H7 (cell line): ENCODE data around the gene ZMYND8. TPM values are rescaled to one million over a fixed set of nuclear protein-coding genes. Genes with fewer than 3 reads are reported as not detected.
"Not testable (repeated sequence)": the region's sequence is repeated elsewhere in the genome, so short reads cannot be mapped to it uniquely, and the experiment has no call there.

Experiments used
- DNase-seq: peaks from one replicate; pipeline ENCODE4 v3.0.0; 2012
- H3K27me3 ChIP-seq: 2 replicates; pipeline ENCODE4 v1.6.0; 2011; ENCODE audit warnings: mild to moderate bottlenecking, low read length; ENCODE audit not compliant: control insufficient read depth, insufficient read depth
- H3K36me3 ChIP-seq: replicated peaks from 2 replicates; pipeline ENCODE4 v1.5.1; 2011; ENCODE audit warnings: low read length; ENCODE audit not compliant: control insufficient read depth, insufficient read depth
- H3K4me3 ChIP-seq: 2 replicates; pipeline ENCODE4 v1.5.1; 2011; ENCODE audit warnings: low read depth, mild to moderate bottlenecking, control low read depth, low read length, moderate library complexity; ENCODE audit not compliant: insufficient read depth
- total RNA-seq: library from RNA; depleted of rRNA; stranded (reverse); fragments of >200 nt; shearing (Covaris generic); gene quantifications from 2 replicates; pipeline ENCODE4 v1.2.3, GENCODE V29; 2014

Gene ZMYND8
- total RNA-seq, 1 experiment from 2014 or later = 28.1 TPM

DNA sequence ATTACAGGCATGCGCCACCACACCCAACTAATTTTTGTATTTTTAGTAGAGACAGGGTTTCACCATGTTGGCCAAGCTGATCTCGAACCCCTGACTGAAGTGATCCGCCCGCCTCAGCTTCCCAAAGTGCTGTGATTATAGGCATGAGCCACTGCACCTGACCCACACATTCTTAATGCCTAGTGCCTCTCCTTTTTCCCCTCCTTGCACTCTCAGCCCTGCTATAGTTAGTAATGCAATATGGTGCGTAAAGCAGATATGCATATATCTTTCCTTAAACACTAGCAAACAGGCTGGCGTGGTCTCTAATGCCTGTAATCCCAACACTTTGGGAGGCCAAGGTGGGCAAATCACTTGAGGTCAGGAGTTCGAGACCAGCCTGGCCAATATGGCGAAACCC, 68.0 kb downstream of the ZMYND8 start:
- not testable (repeated sequence) for H3K4me3 ChIP-seq, DNase-seq, H3K27me3 ChIP-seq
- H3K36me3 ChIP-seq = peaks cover 33% of the 10 kb centered on the region

DNA sequence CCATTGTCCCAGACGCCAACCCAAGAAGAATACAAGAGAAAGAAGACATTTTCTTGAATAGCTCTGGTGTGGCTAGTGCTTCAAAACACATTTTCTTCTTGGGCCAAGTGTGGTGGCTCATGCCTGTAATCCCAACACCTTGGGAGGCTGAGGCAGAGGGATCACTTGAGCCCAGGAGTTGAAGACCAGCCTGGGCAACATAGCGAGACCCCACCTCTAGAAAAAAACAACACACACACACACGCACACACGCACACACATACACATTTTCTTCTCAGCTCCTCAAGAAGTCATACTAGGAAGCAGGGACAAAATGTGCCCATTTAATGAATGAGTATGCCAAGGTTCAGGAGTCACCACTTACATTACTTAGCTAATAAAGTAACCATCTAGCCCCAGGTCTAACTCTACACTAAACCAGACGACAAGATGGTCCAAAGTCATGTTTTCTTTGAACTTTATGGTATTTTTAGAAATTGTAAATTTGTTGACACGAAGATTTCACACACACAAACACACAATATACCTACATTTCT, 68.8 kb downstream of the ZMYND8 start:
- H3K36me3 ChIP-seq = peaks cover 37% of the 10 kb centered on the region
- no peaks in the 10 kb centered on the region for H3K27me3 ChIP-seq
- no peak overlapping the region for H3K4me3 ChIP-seq
- DNase-seq = no peak

DNA sequence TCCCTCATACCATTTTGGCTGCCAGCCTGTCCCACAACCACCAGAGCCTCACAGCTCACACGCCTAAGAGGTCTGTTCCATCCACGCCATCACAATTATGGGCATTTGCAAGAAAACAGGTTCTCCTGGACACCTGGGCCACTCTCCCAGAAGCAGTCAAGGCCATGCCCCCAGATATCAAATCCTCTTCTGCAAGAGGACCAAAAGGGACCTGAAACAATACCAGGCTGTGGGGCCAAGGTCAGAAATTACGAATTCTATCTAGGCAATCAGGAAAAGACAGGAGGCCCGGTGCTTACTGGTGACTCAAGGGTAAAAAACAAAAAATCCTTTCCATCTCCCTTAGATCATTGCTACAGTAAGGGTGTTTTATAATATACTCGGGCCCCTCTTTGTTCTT, 69.8 kb downstream of the ZMYND8 start:
- Histone ChIP-seq H3K4me3 (no peak overlapping the region), H3K27me3 (no peaks in the 10 kb centered on the region), H3K36me3 (peaks cover 40% of the 10 kb centered on the region)
- no peak for DNase-seq

DNA sequence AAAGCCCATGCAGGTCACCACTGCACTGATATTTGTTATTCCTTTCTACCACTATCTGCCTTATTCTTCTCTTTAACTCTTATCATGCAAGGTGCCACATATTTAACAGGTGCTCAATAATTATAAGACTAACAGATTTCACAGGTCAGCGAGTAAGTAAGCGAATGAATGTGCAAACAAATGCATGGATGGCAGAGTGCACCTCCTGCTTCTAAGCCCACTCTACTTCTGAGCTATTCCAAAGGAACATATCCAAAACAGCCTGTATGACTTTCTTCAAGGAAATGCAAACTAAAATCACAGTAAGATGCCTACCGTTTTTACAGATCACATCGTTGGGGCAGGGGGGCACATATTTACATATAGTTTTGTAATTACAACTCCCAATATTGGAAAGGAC, 71.3 kb downstream of the ZMYND8 start:
- Histone ChIP-seq H3K4me3 (no peak overlapping the region), H3K36me3 (peaks cover 37% of the 10 kb centered on the region), H3K27me3 (no peaks in the 10 kb centered on the region)
- no peak for DNase-seq

DNA sequence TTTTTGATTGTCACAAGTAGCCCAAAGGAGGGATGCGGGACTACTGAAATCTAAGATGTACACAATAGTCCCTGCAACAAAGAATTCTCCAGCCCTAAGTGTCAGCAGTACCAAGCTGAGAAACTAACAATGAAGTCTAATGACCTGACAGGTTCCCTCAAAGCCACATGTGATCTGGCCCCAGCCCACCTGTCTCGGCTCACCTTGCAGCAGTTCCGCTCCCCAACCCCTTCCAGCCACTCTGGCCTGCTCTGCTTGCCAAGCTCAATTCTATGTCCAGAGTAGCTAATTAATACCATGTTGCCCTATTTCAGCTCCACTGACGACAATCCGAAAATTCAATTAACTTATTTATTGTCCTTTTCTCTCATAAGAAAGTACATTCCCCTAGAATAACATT, 72.1 kb downstream of the ZMYND8 start:
- peaks cover 32% of the 10 kb centered on the region for H3K36me3 ChIP-seq

DNA sequence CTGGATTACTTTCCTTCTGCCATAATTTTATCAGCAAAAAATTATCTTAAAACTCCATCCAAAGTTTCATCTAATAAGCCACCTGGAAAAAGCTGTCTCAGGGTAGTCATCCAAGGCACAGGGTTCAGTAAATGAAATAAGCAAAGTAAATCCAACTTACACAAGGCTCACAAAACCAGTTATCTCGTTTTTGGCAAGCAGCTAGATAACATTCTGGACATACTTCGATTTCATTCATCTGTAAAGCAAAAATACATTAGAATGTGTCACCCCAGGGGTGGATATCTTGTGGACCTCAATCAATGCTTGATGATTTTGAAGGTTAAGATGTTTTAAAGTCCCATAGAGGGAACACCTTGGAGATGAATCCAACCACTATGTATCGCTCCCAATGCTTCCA, 73.1 kb downstream of the ZMYND8 start:
- no peak for DNase-seq
- Histone ChIP-seq H3K36me3 (peaks cover 28% of the 10 kb centered on the region), H3K27me3 (no peaks in the 10 kb centered on the region), H3K4me3 (no peak overlapping the region)

More for the DNA sequence above, 72.1 kb downstream of the ZMYND8 start:
- H3K4me3 ChIP-seq = no peak overlapping the region
- DNase-seq = no peak
- H3K27me3 ChIP-seq = no peaks in the 10 kb centered on the region

DNA sequence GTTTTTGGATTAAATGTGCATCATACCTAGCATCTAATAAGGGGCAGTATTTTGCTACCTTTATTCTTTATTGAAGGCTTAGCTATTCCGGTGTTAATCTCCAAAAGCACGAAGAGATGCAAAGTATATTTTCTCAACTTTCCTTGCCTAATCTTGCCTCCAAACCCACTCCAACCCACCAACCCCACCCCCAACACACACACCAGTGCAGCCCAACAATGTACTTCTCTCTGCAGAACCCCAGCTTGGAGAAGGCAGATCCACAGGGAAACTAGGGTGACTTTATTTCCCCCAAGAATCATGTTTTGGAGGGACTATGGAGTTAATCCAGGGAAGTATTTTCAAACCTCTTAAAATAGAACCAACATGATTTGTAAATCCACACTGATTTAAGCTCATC, 73.6 kb downstream of the ZMYND8 start:
- H3K4me3 ChIP-seq = no peak overlapping the region
- H3K36me3 ChIP-seq = peaks cover 29% of the 10 kb centered on the region
- H3K27me3 ChIP-seq = no peaks in the 10 kb centered on the region
- no peak for DNase-seq

DNA sequence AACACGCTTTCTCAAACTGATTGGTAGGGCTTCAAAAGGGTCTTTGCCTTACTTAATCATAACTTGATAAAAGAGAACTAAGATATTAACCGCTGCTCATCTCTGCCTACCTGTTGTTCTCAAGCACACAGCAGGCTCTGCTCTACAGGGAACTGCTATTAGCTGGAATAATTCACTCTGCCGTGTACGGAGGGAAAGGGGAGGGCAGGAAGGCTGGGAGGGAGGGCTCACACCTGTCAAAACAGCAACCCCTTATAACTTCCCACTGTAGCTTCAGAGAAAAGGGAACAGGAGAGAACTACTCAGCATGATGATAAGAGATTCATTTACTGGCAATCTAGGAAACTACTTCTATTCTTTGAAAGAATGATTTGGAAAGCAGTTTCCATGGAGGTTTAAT, 75.1 kb downstream of the ZMYND8 start:
- no peak for DNase-seq
- Histone ChIP-seq H3K4me3 (no peak overlapping the region), H3K36me3 (peaks cover 28% of the 10 kb centered on the region), H3K27me3 (no peaks in the 10 kb centered on the region)

DNA sequence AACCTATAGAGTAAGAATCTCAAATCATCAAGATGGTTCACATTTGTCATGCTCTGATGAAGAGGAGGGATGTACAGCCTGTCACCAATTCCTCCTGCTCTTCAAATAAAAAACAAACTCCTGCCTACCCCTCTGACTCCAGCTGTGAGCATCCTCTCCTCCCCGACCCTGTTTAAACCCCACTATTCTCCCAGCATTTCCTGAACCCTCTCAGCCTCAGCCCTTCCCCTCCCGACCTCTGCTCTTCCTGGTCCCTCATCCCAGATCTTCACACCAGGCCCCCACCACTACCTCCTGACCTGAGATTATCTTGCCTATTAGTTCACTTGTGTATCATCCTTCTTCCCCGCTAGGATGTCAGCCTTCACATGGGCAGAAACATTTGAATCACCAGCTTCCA, 75.8 kb downstream of the ZMYND8 start:
- no peak overlapping the region for H3K4me3 ChIP-seq
- peaks cover 29% of the 10 kb centered on the region for H3K36me3 ChIP-seq

DNA sequence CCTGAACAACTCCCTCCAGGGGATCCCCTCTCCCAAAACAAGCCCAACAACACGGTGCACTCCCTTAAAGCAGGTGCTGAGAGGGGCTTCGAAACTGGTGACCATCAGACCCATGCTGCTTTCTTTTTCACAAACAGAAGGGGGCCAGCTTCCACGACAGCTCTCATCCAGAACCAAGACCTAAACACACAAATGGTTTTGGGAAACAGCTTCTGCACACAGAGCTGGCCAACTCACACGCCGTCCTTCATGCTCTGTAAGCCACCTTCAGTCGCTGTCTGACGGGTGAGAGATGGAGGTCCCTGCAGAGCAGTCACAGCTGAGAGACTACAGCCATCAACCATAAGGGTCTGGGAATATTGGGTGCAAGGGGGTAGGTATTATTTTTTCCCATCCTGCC, 76.3 kb downstream of the ZMYND8 start:
- H3K27me3 ChIP-seq = no peaks in the 10 kb centered on the region
- H3K36me3 ChIP-seq = peaks cover 32% of the 10 kb centered on the region
- H3K4me3 ChIP-seq = no peak overlapping the region
- DNase-seq = no peak

More for the DNA sequence above, 75.8 kb downstream of the ZMYND8 start:
- H3K27me3 ChIP-seq = no peaks in the 10 kb centered on the region
- no peak for DNase-seq

DNA sequence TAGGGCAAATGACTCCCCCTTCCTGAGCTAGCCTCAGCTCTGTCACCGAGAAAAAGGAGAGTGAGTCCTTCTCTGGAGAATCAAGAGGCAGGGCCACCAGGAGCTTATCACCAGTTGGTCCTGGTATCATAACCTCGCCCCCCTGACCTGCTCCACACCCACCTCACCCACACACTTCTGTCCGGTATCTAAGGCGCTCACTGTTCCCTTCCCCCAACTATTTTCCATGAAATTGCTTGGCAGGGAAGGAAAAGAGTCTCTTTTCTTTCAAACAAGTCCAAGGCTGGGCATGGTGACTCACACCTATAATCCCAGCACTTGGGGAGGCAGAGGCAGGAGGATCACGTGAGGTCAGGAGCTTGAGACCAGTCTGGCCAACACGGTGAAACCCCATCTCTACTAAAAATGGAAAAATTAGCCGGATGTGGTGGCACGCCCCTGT, 77.6 kb downstream of the ZMYND8 start:
- Histone ChIP-seq H3K36me3 (peaks cover 27% of the 10 kb centered on the region), H3K27me3 (no peaks in the 10 kb centered on the region), H3K4me3 (no peak overlapping the region)
- DNase-seq = no peak

DNA sequence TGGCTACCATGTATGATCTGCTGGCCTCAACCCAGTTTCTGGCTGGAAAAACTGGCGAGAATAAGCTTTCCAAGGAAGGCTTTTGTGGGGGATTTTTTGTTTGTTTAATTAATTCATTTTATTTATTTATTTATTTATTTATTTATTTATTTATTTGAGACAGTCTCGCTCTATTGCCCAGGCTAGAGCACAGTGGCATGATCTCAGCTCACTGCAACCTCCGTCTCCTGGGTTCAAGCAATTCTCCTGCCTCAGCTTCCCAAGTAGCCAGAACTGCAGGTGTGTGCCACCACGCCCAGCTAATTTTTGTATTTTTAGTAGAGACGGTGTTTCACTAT, 79.0 kb downstream of the ZMYND8 start:
- peaks cover 21% of the 10 kb centered on the region for H3K36me3 ChIP-seq
- not testable (repeated sequence) for H3K27me3 ChIP-seq, H3K4me3 ChIP-seq, DNase-seq

DNA sequence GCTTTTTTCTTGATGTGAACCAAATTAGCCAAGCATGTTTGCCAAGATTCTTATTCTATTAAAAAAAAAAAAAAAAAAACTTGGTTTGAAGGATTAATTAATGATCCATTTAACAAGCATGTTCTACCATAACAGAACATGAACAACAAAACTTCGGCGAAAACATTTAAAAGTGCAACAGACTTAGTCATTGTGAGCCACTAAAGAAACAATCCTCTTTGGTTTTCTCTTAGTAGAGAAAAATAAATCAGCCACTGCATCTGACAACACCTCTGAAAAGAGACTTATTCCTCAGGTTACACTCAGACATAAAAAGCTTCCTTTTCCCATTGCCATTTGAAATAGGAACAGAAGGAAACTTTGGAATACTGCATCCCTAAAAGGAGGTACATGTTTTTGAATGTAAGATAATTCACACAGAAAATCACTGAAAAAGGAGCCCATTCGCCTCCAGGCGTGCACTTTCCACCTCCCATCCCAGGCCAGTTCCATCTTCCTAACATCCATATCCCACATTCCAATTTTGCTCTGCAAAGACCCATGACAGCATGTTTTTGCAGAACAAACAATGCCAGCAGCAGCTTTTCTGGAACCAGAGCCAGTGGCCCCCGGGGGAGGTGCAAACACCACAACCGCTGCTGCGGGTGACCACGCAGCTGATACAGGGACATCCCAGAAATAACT, 79.5 kb downstream of the ZMYND8 start:
- no peak for DNase-seq
- Histone ChIP-seq H3K4me3 (no peak overlapping the region), H3K27me3 (no peaks in the 10 kb centered on the region), H3K36me3 (peaks cover 19% of the 10 kb centered on the region)

DNA sequence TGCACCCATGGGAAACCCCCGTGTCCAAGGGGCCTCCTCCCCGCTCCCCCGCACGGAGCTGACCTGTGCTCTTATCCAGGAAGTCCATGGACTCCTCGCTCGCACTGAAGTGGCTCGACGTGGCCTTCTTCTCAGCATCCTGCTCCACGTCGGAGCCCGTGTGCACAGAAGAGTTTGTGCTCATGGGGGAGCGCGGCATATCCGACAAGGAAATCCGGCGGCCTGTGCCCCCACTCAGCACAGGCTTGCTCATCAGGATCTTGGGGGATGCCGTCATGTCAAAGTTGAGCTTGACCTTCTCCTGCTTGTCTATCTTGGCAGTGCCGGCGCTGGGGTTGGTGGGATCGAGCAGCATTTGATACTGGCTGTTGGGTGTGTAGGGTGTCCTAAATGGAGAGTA, 80.2 kb downstream of the ZMYND8 start:
- Histone ChIP-seq H3K4me3 (no peak overlapping the region), H3K27me3 (no peaks in the 10 kb centered on the region), H3K36me3 (peaks cover 17% of the 10 kb centered on the region)
- DNase-seq = no peak

DNA sequence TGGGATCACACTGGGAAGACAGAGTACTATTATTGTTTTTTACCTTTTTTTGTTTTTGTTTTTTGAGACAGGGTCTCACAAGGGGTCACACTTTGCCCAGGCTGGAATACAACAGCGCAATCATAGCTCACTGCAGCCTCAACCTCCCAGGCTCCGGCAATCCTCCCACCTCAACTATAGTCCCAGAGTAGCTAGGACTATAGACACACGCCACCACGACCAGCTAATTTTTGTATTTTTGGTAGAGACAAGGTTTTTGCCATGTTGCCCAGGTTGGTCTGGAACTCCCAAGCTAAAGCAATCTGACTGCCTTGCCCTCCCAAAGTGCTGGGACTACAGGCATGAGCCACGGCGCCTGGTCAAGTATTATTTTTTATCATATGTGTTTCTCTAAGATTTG, 81.0 kb downstream of the ZMYND8 start:
- Histone ChIP-seq H3K36me3 (peaks cover 17% of the 10 kb centered on the region), H3K4me3 (no peak overlapping the region)
- no peak for DNase-seq

More for the DNA sequence above, 81.0 kb downstream of the ZMYND8 start:
- no peaks in the 10 kb centered on the region for H3K27me3 ChIP-seq
